ENCODE results near the gene OSBP2. TPM values are rescaled to one million over a fixed set of nuclear protein-coding genes. Genes with fewer than 3 reads are reported as not detected.

The OSBP2 gene
- total and polyA plus RNA-seq, 10 of the 15 experiments (the other 5 are each of a cell fraction or from before 2014, with no cell fraction given) = 0.11 to 7.7 (median 3.6) TPM

DNA sequence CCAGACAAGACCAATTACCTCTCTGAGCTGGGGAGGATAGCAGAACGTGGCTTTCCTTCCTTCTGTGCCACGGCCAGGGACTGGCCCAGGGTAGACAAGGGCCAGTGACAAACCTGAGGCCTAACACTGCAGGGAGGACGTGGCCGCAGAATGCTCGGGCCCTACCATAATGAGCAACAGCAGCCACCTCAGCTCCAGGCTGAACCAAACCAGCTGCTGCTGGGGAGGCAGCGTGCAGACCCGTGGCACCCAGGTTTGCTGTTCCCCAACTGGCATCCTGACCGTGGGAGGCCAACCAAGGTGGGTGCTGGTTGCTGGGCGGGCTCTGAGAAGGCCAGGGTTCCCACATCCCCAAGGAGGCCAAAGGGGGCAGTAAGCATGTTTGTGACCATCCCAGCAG is 190.9 kb downstream of the OSBP2 start:
- RAD21 ChIA-PET (ENCODE audit: unreplicated experiment) = no interaction called here
- H3K4me1 ChIP-seq (ENCODE audit: control insufficient read depth, insufficient read depth, low read length) = no peaks in the 10 kb centered on the region
- H3K4me2 ChIP-seq (ENCODE audit: control insufficient read depth, insufficient read depth) = no peak overlapping the region
- H4K20me1 ChIP-seq (ENCODE audit: control insufficient read depth, insufficient read depth) = no peaks in the 10 kb centered on the region
- SMC1A ChIA-PET (ENCODE audit: uncharacterized antibody, unreplicated experiment) = no interaction called here
- ATAC-seq = no peak
- in situ Hi-C loops (cut with MboI) (no loop called here), intact Hi-C loops (cut with micrococcal nuclease; ENCODE audit: unreplicated experiment) (no loop called here)
- H3K4me3 ChIP-seq = no peak overlapping the region
- 12% methylated on average over 9 of the region's 9 CpGs for WGBS (ENCODE audit: insufficient coverage, insufficient replicate concordance, low lambda C conversion rate, missing lambda C conversion rate)
- no TSS peak for BruUV-seq (replicated peaks)
- DNase-seq (ENCODE audit: low read depth, low spot score) = no peak
- no peaks in the 10 kb centered on the region for H3K9me3 ChIP-seq (replicated peaks; ENCODE audit: control insufficient read depth, insufficient read depth, low read length)
- H3K79me2 ChIP-seq (ENCODE audit: control insufficient read depth, insufficient read depth, low read length) = no peaks in the 10 kb centered on the region
- no peak for FAIRE-seq
- peaks cover 0 to 9% of the 10 kb centered on the region in 2 experiments; a peak in 2 of 4 replicates for H3K36me3 ChIP-seq (ENCODE audit: control insufficient read depth in 2 of 2, insufficient read depth in 2 of 2, low read length in 1 of 2)
- H3K27me3 ChIP-seq (replicated peaks in 1 of 2; ENCODE audit: control insufficient read depth in 2 of 2, insufficient read depth in 2 of 2, low read length in 1 of 2) = no peaks in the 10 kb centered on the region
- no peak overlapping the region for H2AFZ ChIP-seq (ENCODE audit: control insufficient read depth, low read depth, low read length)
- no peak overlapping the region for H3K9ac ChIP-seq (ENCODE audit: control insufficient read depth, insufficient read depth, low read length)
- no peak overlapping the region for H3K27ac ChIP-seq (ENCODE audit: control insufficient read depth, insufficient read depth)
- POLR2A ChIA-PET = no interaction called here
- CTCF ChIA-PET = no interaction called here
- TF ChIP-seq, protein P1, sequence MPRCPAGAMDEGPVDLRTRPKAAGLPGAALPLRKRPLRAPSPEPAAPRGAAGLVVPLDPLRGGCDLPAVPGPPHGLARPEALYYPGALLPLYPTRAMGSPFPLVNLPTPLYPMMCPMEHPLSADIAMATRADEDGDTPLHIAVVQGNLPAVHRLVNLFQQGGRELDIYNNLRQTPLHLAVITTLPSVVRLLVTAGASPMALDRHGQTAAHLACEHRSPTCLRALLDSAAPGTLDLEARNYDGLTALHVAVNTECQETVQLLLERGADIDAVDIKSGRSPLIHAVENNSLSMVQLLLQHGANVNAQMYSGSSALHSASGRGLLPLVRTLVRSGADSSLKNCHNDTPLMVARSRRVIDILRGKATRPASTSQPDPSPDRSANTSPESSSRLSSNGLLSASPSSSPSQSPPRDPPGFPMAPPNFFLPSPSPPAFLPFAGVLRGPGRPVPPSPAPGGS (IDR thresholded peaks at IDR 0.05; ENCODE audit: borderline replicate concordance, insufficient read depth, low read depth, low read length, poor library complexity, severe bottlenecking) = no peak
- TF ChIP-seq KDM1A (IDR thresholded peaks at IDR 0.05; ENCODE audit: borderline replicate concordance) (no peak), CUX1 (IDR thresholded peaks at IDR 0.05; ENCODE audit: insufficient replicate concordance, low read depth, low read length) (no peak), NFIC (IDR thresholded peaks at IDR 0.05; ENCODE audit: low read depth, low read length) (no peak), NR2C1 (IDR thresholded peaks at IDR 0.05) (no peak), HCFC1 (IDR thresholded peaks at IDR 0.05; ENCODE audit: low read length) (no peak), KLF5 (IDR thresholded peaks at IDR 0.05; ENCODE audit: partially characterized antibody) (no peak), RCOR1 (conservative IDR thresholded peaks at IDR 0.05; ENCODE audit: low read depth, low read length) (no peak), MEF2B (IDR thresholded peaks at IDR 0.05; ENCODE audit: partially characterized antibody, poor library complexity, severe bottlenecking) (no peak), ZNF274 (IDR thresholded peaks at IDR 0.05; ENCODE audit: insufficient read depth, insufficient read length) (no peak), ZBED1 (IDR thresholded peaks at IDR 0.05; ENCODE audit: borderline replicate concordance) (no peak), ZBTB11 (CRISPR knock-in tag; IDR thresholded peaks at IDR 0.05) (no peak), NFYA (IDR thresholded peaks at IDR 0.05; ENCODE audit: borderline replicate concordance, low read depth, low read length) (no peak), BHLHE40 (IDR thresholded peaks at IDR 0.05; ENCODE audit: borderline replicate concordance in 1 of 2, low read depth in 2 of 2, low read length in 1 of 2) (no peak), POLR2A (IDR thresholded peaks at IDR 0.05; ENCODE audit: low read depth, low read length) (no peak), GABPA (IDR thresholded peaks at IDR 0.05; ENCODE audit: low read depth) (no peak)
